ENCODE data around the gene CITED2. TPM values are rescaled to one million over a fixed set of nuclear protein-coding genes. Genes with fewer than 3 reads are reported as not detected.

Gene CITED2
- polyA plus RNA-seq, 3 donors = 22.9 to 71.6 (median 43.9) TPM

DNA sequence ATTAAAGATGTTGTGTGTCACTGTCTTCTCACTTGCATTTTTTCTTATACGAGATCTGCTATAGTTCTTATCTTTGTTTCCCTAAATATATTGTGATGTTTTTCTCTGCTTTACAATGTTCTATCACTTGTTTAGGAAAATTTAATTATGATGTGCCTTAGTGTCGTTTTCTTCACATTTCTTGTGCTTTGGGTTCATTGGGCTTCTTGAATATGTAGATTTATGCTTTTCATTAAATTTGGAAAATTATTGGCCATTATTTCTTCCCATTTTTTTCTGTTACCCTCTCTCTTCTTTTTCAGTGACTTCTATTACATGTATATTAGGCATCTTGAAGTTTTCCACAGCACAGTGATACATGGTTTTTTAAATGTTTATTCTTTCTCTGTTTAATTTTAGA, 33.4 kb downstream of the CITED2 start:
- H3K9ac ChIP-seq (ENCODE audit: insufficient read depth, low read length, poor library complexity, severe bottlenecking) = no peak overlapping the region
- H2AFZ ChIP-seq (ENCODE audit: insufficient read depth, low read depth, low read length, poor library complexity, severe bottlenecking) = no peak overlapping the region
- TF ChIP-seq, protein P1, sequence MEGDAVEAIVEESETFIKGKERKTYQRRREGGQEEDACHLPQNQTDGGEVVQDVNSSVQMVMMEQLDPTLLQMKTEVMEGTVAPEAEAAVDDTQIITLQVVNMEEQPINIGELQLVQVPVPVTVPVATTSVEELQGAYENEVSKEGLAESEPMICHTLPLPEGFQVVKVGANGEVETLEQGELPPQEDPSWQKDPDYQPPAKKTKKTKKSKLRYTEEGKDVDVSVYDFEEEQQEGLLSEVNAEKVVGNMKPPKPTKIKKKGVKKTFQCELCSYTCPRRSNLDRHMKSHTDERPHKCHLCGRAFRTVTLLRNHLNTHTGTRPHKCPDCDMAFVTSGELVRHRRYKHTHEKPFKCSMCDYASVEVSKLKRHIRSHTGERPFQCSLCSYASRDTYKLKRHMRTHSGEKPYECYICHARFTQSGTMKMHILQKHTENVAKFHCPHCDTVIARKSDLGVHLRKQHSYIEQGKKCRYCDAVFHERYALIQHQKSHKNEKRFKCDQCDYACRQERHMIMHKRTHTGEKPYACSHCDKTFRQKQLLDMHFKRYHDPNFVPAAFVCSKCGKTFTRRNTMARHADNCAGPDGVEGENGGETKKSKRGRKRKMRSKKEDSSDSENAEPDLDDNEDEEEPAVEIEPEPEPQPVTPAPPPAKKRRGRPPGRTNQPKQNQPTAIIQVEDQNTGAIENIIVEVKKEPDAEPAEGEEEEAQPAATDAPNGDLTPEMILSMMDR (IDR thresholded peaks at IDR 0.05) = no peak
- no peaks in the 10 kb centered on the region for H3K36me3 ChIP-seq (replicated peaks in 1 of 2; ENCODE audit: control insufficient read depth in 1 of 2, insufficient read depth in 2 of 2, low read length in 2 of 2)
- no peak overlapping the region for H3K4me2 ChIP-seq (replicated peaks; ENCODE audit: extremely low read depth, low read length, poor library complexity, severe bottlenecking)
- Mint-ChIP-seq H3K4me1 (peaks cover 63% of the 10 kb centered on the region), H3K36me3 (peaks cover 3 to 4% of the 10 kb centered on the region in 2 donors), H3K27me3 (ENCODE audit: low read depth in 3 of 3) (peaks cover 0 to 2% (median 0%) of the 10 kb centered on the region in 3 donors), H3K9me3 (peaks cover 0 to 12% (median 4%) of the 10 kb centered on the region in 7 donors), H3K4me3 (no peak overlapping the region), H3K27ac (peak overlapping the region in 1 of 7 donors; percentile 53)
- H3K4me3 ChIP-seq (replicated peaks in 1 of 3; ENCODE audit: low read depth in 2 of 3, low read length in 3 of 3) = no peak overlapping the region
- no peak overlapping the region for H3K27ac ChIP-seq (ENCODE audit: low read depth in 1 of 2, low read length in 2 of 2)
- H3K4me1 ChIP-seq (ENCODE audit: control insufficient read depth in 1 of 2, insufficient read depth in 2 of 2, low read length in 2 of 2) = peaks cover 45 to 63% of the 10 kb centered on the region in 2 donors
- intact Hi-C loops (cut with micrococcal nuclease) = no loop called here
- no peaks in the 10 kb centered on the region for H3K79me2 ChIP-seq (ENCODE audit: insufficient read depth, low read length)
- H3K9me3 ChIP-seq (replicated peaks in 1 of 2; ENCODE audit: control insufficient read depth in 1 of 2, insufficient read depth in 1 of 2, low read length in 2 of 2) = no peaks in the 10 kb centered on the region
- no peaks in the 10 kb centered on the region for H4K20me1 ChIP-seq (ENCODE audit: insufficient read depth, low read length)
- no peaks in the 10 kb centered on the region for H3K27me3 ChIP-seq (ENCODE audit: control insufficient read depth in 2 of 2, insufficient read depth in 2 of 2, low read length in 2 of 2)
- no peak for DNase-seq
- WGBS (ENCODE audit: insufficient coverage) = no CpG with 5 or more reads among the region's 2 CpGs

DNA sequence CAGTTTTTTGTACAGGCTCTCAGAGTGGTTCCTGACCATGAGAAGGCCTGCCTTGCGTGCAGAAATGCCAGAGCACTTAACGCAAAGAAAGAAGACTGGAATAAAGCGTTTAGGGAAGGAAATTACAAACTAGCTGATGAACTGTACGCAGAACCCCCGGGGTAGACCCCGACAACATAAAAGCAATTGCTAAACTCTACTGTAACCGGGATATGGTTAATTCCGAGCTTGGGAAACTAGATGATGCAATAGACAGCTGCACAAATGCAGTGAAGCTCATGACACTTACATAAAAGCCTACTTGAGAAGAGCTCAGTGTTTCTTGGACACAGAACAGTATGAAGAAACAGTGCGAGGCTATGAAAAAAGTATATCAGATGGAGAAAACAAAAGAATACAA, 35.7 kb downstream of the CITED2 start:
- no peaks in the 10 kb centered on the region for H3K36me3 ChIP-seq (replicated peaks in 1 of 2; ENCODE audit: control insufficient read depth in 1 of 2, insufficient read depth in 2 of 2, low read length in 2 of 2)
- Mint-ChIP-seq H3K9me3 (peaks cover 0 to 11% (median 2%) of the 10 kb centered on the region in 7 donors), H3K27ac (peak overlapping the region; percentile 87 to 99 (median 97)), H3K4me1 (peaks cover 75% of the 10 kb centered on the region), H3K36me3 (peaks cover 3 to 6% of the 10 kb centered on the region in 2 donors), H3K4me3 (peak overlapping the region in 1 of 2 donors; percentile 59), H3K27me3 (ENCODE audit: low read depth in 3 of 3) (no peaks in the 10 kb centered on the region)
- H2AFZ ChIP-seq (ENCODE audit: insufficient read depth, low read depth, low read length, poor library complexity, severe bottlenecking) = no peak overlapping the region
- peak overlapping the region; percentile 22 for H3K9ac ChIP-seq (ENCODE audit: insufficient read depth, low read length, poor library complexity, severe bottlenecking)
- no peaks in the 10 kb centered on the region for H3K27me3 ChIP-seq (ENCODE audit: control insufficient read depth in 2 of 2, insufficient read depth in 2 of 2, low read length in 2 of 2)
- no CpG with 5 or more reads among the region's 9 CpGs for WGBS (ENCODE audit: insufficient coverage)
- peak overlapping the region; percentile 79 to 91 for H3K27ac ChIP-seq (ENCODE audit: low read depth in 1 of 2, low read length in 2 of 2)
- peak overlapping the region in 1 of 3 experiments; percentile 21 for H3K4me3 ChIP-seq (replicated peaks in 1 of 3; ENCODE audit: low read depth in 2 of 3, low read length in 3 of 3)
- TF ChIP-seq, protein P1 (IDR thresholded peaks at IDR 0.05) = no peak
- no peaks in the 10 kb centered on the region for H3K9me3 ChIP-seq (replicated peaks in 1 of 2; ENCODE audit: control insufficient read depth in 1 of 2, insufficient read depth in 1 of 2, low read length in 2 of 2)
- no peaks in the 10 kb centered on the region for H3K79me2 ChIP-seq (ENCODE audit: insufficient read depth, low read length)
- intact Hi-C loops (cut with micrococcal nuclease) = loop anchor here (5.0 to 10.0 kb wide), 2 partner anchors 46 to 706 kb away; partner anchors contain the start of gene TXLNB (in 2 of the 2)
- DNase-seq = peak; percentile 75 to 94 (median 89)
- peaks cover 62 to 78% of the 10 kb centered on the region in 2 donors for H3K4me1 ChIP-seq (ENCODE audit: control insufficient read depth in 1 of 2, insufficient read depth in 2 of 2, low read length in 2 of 2)
- peak overlapping the region; percentile 37 for H3K4me2 ChIP-seq (replicated peaks; ENCODE audit: extremely low read depth, low read length, poor library complexity, severe bottlenecking)
- H4K20me1 ChIP-seq (ENCODE audit: insufficient read depth, low read length) = no peaks in the 10 kb centered on the region
